ELF-1 (cell line): ENCODE data around the gene CAMK2B.

Experiments
- DNase-seq: peaks from one replicate; pipeline ENCODE4 v3.0.0-alpha.2; 2016; ENCODE audit warnings: low read depth, low spot score

Gene CAMK2B

DNA sequence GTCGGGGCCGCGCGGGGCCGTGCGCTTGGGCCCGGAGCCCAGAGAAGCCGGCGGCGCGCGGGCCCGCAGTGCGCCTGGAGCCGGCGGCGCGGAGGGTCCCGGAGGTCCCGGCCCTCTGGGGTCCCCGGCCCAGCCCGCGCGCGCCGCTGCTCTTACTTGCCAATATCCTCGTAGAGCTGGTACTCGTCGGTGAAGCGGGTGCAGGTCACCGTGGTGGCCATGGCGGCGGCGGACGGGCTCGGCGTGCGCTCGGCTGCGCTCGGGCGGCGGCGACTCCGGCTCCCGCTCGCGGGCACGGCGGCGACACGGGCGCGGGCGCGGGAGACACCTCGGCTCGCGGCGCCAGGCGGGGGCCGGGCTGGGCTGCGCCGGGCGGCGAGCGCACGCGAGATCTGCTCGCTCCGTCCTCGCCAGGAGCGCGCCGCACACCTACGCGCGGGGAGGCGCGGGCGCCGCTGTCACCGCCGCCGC is at the start of gene CAMK2B:
TSS of gene CAMK2B (minus strand) at position 394 of the 471 bp plus-strand sequence. CDS start at position 221, 173 bp downstream.
- no peak for DNase-seq

DNA sequence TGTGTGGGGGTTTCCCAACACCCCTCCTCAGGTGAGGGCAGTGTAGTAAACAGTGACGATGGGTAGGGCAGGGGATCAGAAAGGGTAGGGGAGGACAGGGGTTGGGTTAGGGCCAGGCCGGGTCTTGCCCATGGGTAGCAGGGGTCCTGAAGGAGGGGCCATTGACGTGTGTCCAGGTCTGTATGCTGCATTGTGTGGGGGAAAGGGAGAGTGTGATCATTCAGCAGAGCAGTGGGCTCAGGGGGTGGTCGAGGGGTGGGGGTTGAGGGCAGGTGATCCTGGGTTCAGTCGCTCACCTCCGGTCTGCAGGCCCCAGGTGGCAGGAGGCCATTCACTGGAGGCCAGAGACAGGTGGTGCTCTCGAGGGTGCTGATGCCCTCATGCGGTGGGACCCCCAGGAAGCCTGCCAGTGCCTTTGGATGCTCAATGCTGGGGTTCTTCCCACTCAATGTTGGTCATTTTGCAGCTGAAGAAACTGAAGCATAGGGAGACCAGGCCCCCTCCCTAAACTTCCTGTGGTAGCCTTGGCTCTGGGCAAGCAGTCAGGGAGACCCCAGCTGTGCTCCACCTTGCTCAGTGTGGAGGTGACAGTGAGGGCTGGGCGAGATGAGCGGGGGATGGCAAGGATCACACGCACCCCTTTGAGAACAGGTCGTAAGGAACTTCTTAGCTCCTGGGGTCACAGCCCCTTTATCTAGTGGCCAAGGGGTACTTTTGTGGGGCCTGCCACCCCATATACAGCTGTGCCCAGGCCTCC is 48.8 kb upstream of the CAMK2B start:
- no peak for DNase-seq

- no peak for DNase-seq
Observed at GRCh38 chr7:44373418-44373740, 48.0 kb upstream of the CAMK2B start.

- no peak for DNase-seq
Observed at GRCh38 chr7:44372560-44373417, 47.4 kb upstream of the CAMK2B start.

GRCh38 chr7:44368885-44369284 is 43.5 kb upstream of the CAMK2B start:
- no peak for DNase-seq

DNA sequence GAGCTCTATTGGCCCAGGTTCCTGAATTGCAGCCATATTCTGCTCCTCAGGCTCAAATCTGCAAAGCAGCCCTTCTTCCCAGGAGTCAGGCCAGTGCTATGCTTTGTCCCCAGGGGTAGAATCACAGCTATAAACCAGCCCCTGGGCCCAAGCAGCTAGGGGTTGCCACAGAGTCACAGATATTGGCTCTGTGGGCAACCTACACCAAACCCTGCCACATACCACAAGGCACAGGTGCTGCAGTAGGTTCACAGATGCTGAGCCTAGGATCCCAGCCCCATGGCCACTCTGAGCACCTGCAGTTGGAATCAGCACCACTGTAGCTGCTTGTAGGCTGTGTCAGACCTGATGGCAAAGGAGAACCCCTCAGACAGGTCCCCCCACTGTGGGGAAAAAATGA is 43.1 kb upstream of the CAMK2B start:
- DNase-seq = no peak

GRCh38 chr7:44367475-44368043 is 42.2 kb upstream of the CAMK2B start:
- no peak for DNase-seq

DNA sequence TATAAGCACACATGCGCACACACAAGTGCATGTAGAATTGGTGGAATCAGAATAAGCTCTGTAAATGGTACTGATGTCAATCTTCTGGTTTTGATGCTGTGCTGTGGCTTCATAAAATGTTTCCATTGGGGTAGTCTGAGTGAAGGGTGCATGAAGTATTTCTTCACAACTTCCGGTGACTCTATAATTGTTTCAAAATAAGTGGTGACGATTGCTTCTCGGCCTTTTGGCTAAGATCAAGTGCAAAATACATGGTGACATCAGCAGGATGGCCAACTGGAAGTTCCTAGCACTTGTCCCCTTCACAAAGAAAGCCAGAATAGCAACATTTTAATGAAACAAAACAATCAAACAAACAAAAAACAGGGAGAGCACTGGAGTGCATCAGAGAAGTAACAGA is 41.6 kb upstream of the CAMK2B start:
- no peak for DNase-seq

DNA sequence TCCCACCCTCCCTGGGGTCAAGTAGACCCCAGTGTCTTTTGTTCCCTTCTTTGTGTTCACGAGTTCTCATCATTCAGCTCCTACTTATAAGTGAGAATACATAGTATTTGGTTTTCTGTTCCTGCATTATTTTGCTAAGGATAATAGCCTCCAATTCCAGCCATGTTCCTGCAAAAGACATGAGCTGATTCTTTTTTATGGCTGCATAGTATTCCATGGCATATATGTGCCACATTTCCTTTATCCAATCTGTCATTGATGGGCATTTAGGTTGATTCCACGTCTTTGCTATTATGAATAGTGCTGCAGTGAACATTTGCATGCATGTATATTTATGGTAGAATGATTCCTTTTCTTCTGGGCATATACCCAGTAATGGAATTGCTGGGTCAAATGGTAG is 28.3 kb upstream of the CAMK2B start:
- DNase-seq = no peak

DNA sequence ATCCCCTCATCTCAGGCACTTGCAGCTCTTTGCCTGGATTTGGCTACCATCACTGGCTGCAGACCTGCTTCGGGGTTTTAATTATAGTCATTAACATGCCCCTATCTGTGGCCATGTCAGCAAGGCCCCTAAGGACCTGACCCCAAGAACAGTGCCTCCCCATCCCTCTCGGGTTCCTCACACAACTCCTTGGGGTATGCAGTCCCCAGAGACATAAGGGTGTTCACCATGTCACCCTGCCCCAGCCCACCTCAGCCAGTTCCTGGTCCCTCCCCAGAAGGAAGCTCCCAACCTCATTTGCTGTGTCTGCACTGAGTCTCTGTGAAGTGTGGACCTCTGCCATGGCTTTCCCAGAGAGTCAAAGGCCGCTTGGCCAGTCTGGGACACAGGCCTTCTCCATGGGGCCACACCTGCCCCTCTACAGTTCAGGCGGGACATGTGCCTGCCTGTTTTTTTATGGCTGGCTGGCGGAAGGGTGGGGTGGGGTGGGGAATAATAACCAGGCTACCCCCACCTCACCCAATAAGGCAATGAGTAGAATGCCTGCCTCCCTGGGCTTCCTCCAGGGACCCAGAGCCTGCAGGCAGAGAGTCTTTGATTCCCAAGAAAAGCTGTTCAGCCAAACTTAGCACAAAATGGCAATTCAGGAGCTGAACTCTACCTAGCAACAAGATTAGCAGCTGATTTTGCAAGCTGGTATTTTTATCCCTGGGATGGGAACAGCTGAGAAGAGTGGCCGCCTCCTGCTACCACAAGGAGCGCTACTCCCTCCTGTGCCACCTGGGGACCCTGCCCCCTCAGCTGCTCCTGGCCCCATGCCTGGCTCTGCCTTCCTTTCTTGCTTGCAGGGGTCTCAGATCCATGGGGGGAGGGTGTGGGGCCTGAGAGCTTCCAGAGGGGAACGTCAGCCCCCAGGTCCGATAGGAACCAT is 23.7 kb upstream of the CAMK2B start:
- DNase-seq = no peak

DNA sequence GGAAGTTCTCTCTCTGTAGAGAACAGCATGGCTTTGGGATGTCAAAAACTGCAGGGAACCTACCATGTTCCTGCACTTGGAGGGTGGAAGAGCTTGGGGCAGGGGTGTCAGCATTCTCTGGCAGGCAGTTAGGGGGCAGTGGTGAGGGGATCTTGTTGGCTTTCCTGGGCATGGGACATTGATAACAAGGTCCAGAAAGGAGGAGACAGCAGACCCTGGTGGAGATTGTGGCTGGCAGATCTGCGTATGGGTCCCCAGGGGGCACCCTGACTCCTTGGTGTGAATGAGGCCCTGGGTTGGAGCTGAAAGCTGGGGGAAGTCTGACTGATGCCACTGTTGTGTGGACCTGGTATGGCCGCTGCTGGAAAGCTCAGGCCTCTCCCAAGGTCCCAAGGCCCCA is 22.9 kb upstream of the CAMK2B start:
- DNase-seq = peak; percentile 67

DNA sequence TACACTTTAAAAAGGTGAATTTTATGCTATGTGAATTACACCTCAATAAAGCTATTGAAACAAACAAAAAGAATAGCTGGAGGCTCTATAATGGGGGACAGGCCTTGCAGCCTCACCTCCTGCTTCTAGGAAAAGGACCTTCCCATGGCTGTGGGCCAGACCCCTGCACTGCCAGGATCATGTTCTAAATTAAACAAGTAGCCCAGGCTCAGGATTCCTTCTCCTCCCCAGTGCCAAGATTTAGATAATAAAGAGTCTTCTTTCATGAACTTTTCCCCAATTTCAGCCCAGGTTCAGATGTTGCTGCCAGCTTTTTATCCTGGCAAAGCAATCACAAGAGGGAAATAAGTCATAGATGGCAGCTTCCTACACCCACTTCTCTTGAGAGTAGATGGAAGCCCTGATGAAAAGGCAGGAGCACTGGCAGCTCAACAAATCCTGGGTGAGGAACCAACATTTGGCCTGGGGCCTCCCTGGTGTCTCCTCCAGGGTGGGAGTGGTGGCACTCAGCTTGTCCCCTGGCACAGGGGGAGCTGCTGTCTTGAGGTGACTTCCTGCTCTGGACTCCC is 22.2 kb upstream of the CAMK2B start:
- DNase-seq = no peak

DNA sequence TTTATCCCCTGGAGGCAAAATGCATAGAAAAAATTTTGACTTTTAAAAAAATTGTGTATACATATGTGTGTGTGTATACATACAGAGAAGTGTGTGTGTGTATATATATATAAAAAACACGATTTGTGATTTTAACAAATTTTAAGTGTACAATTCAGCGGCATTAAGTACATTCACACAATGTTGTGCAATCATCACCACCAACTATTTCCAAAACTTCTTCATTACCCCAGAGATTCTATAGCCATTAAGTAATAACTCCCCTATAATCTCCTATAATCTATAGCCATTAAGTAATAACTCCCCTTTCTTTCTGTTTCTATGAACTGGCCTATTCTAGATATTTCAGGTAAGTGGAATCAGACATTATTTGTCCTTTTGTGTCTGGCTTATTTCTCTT is 20.7 kb upstream of the CAMK2B start:
- DNase-seq = no peak

GRCh38 chr7:44341401-44341800 is 16.0 kb upstream of the CAMK2B start:
- no peak for DNase-seq

GRCh38 chr7:44338600-44338999 is 13.2 kb upstream of the CAMK2B start:
- DNase-seq = no peak

GRCh38 chr7:44336491-44336890 is 11.1 kb upstream of the CAMK2B start:
- DNase-seq = no peak

- DNase-seq = no peak
Observed at GRCh38 chr7:44335184-44335583, 9.8 kb upstream of the CAMK2B start.

DNA sequence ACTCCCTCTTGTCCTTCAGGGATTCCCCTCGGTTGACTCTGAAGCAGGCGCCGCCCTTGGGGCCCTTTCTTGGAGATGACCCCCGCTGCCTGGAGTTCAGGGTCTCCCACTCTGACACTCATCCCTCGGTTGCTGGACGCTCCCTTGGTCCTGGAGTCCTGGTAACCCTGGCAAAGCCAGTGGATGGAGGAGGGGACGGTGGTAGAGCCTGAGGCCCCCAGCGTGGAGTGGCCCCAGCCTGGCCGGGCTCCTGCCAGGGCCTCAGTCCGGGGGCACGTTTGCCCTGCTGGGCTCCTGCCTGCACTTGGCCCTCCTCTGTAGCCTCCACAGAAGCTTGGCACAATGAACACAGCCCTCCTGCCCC is 9.3 kb upstream of the CAMK2B start:
- DNase-seq = no peak

- peak; percentile 84 for DNase-seq
Observed at GRCh38 chr7:44333911-44334733, 8.7 kb upstream of the CAMK2B start.

DNA sequence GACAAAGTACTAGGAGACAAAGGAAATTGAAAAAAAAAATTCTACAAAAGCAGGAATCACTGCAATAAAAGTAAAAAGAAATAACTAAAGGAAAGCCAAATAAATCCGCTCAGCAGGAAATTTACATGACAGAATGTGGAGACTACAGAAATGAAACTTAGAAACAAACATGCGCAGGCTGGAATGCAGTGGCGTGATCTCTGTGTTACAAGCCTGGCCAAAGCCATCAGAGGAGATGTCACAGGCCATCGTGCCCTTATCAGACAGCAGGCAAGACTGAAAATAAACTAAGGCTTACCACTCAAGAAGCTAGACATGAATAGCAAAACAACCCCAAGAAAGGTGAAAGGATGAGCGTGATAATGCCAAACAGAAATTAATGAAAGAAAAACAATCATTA is 6.3 kb upstream of the CAMK2B start:
- DNase-seq = no peak
